HepG2 (cell line): Measurements from ENCODE around the gene COASY. TPM values are rescaled to one million over a fixed set of nuclear protein-coding genes. Genes with fewer than 3 reads are reported as not detected.

Source experiments
- AGO2 ChIP-seq: fragments of 200-400 bp; formaldehyde crosslinking; optimal IDR thresholded peaks from 2 replicates; pipeline ENCODE3; 2017; ENCODE audit warnings: mild to moderate bottlenecking, low read depth, low read length, moderate library complexity
- ARNT ChIP-seq: fragments of 450-650 bp; IDR thresholded peaks from 2 replicates; pipeline ENCODE4 v1.6.1; 2017
- ATF4 ChIP-seq, 2 experiments: fragments of 450-650 bp in 1 of 2; sonication (generic) in 1 of 2; formaldehyde crosslinking; IDR thresholded peaks; 2 replicates each; pipeline versions ENCODE4 v1.5.0 to v1.8.0; 2020 to 2022; ENCODE audit warnings: mild to moderate bottlenecking in 1 of 2, missing genetic modification reagents in 1 of 2
- ISX ChIP-seq: sonication (generic); formaldehyde crosslinking; conservative IDR thresholded peaks from 2 replicates; pipeline ENCODE4 v1.5.0; 2020; ENCODE audit warnings: missing genetic modification reagents
- KAT2B ChIP-seq: fragments of 150-350 bp; IDR thresholded peaks from 2 replicates; pipeline ENCODE4 v1.6.1; 2014; ENCODE audit warnings: low read depth, low read length, borderline replicate concordance
- MAF1 ChIP-seq: sonication (generic); formaldehyde crosslinking; IDR thresholded peaks from 2 replicates; pipeline ENCODE4 v1.5.0; 2020; ENCODE audit warnings: missing genetic modification reagents, borderline replicate concordance
- NFKB2 ChIP-seq: sonication (generic); formaldehyde crosslinking; IDR thresholded peaks from 2 replicates; pipeline ENCODE4 v1.4.0; 2020; ENCODE audit warnings: missing genetic modification reagents, borderline replicate concordance
- NFYC ChIP-seq: IDR thresholded peaks from 2 replicates; pipeline ENCODE4 v1.6.1; 2016; ENCODE audit warnings: missing genetic modification reagents, missing compliant biosample characterization
- RAD51 ChIP-seq: fragments of 450-650 bp; IDR thresholded peaks from 2 replicates; pipeline ENCODE4 v1.6.1; 2016; ENCODE audit warnings: borderline replicate concordance
- ZBTB34 ChIP-seq: sonication (generic); formaldehyde crosslinking; IDR thresholded peaks from 2 replicates; pipeline ENCODE4 v1.8.0; 2022; ENCODE audit warnings: mild to moderate bottlenecking, missing genetic modification reagents
- ZNF143 ChIP-seq: sonication (generic); formaldehyde crosslinking; IDR thresholded peaks from 2 replicates; pipeline ENCODE4 v1.4.0; 2020; ENCODE audit warnings: missing genetic modification reagents
- ZNF513 ChIP-seq: sonication (generic); formaldehyde crosslinking; conservative IDR thresholded peaks from 2 replicates; pipeline ENCODE4 v1.5.0; 2020; ENCODE audit warnings: missing genetic modification reagents
- ZNF543 ChIP-seq: sonication (generic); formaldehyde crosslinking; IDR thresholded peaks from 2 replicates; pipeline ENCODE4 v1.4.0; 2020; ENCODE audit warnings: mild to moderate bottlenecking, missing genetic modification reagents
- ZNF740 ChIP-seq: sonication (generic); formaldehyde crosslinking; IDR thresholded peaks from 2 replicates; pipeline ENCODE4 v1.4.0; 2020; ENCODE audit warnings: missing genetic modification reagents
- polyA plus RNA-seq, 8 experiments: library from polyadenylated mRNA; depleted of rRNA in 3 of 8; stranded (reverse) in 7 of 8; unstranded in 1 of 8; fragments of >200 nt; fragmentation: Illumina TruSeq in 4 of 8; extraction: Trizol in 4 of 8; gene quantifications; 2 replicates each; pipeline versions ENCODE4 v1.2.1 to v1.2.3, GENCODE V29; 2011 to 2016; ENCODE audit warnings: low read depth in 4 of 8, missing spikeins in 1 of 8, mixed read lengths in 1 of 8; ENCODE audit not compliant: insufficient read depth in 1 of 8
- total RNA-seq, 5 experiments: library from RNA; depleted of rRNA; stranded (reverse); fragments of >200 nt; fragmentation: Illumina TruSeq; extraction: Trizol; gene quantifications; 2 replicates each; pipeline ENCODE4 v1.2.3, GENCODE V29; 2016; ENCODE audit warnings: low read depth in 1 of 5
- TF ChIP-seq, protein P1 (sequence below): IDR thresholded peaks from 2 replicates; pipeline ENCODE4 v1.6.1; 2016; ENCODE audit warnings: control low read depth
- TF ChIP-seq, protein P2 (sequence below): sonication (generic); formaldehyde crosslinking; IDR thresholded peaks from 2 replicates; pipeline ENCODE4 v1.4.0; 2020; ENCODE audit warnings: mild to moderate bottlenecking, missing genetic modification reagents

The COASY gene
- total and polyA plus RNA-seq, 2 of the 13 experiments (the other 11 are each of a cell fraction or from before 2014, with no cell fraction given) = 90.7 to 125 TPM

DNA sequence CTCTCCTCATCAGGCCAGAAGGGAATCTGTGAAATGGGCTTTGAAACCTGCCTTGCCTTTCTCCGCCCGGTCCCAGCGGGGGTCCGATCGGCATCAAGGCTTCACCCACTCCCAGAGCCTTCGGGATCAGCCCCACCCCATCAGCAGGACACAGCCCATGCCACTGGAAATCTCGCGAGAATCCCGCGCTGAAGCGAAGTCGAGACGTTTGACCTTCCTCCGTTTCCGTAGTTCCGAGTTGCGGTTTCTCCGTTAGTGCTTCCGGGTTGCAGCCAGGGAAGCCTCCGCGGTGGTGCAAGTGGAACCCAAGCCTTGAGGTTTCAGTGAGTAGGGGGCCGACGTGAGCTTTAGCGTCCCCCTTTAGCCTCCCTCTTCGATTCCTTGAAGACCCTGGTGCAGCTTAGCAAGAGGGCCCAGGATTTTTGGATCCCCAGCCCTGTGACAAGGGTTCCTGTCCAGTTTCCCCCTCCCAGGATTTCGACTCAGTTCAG lies at the start of gene COASY (continued):
- TF ChIP-seq ATF4 (CRISPR knock-in tag; IDR thresholded peaks at IDR 0.05) (peak in 1 of 2 experiments; percentile 69; a peak in 1 of 4 replicates), KAT2B (no peak), ZNF513 (no peak), ARNT (no peak), NFYC (CRISPR knock-in tag) (no peak; the same call in 1 of the 2 replicates), RAD51 (no peak), ZNF143 (CRISPR knock-in tag) (peak; percentile 69; the same call in 1 of the 2 replicates), ZNF740 (CRISPR knock-in tag) (peak; percentile 54; the same call in 1 of the 2 replicates), NFKB2 (0 out of 2 replicates have a peak, but pooled peaks have one; percentile 20), ZBTB34 (CRISPR knock-in tag) (peak; percentile 41; the same call in 1 of the 2 replicates), ZNF543 (CRISPR knock-in tag) (peak; percentile 60; the same call in 1 of the 2 replicates), MAF1 (peak; percentile 95; the same call in 1 of the 2 replicates), AGO2 (no peak), ISX (CRISPR knock-in tag) (no peak; the same call in 1 of the 2 replicates)
- TF ChIP-seq, protein P1, sequence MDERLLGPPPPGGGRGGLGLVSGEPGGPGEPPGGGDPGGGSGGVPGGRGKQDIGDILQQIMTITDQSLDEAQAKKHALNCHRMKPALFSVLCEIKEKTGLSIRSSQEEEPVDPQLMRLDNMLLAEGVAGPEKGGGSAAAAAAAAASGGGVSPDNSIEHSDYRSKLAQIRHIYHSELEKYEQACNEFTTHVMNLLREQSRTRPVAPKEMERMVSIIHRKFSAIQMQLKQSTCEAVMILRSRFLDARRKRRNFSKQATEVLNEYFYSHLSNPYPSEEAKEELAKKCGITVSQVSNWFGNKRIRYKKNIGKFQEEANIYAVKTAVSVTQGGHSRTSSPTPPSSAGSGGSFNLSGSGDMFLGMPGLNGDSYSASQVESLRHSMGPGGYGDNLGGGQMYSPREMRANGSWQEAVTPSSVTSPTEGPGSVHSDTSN = no peak
- TF ChIP-seq, protein P2, sequence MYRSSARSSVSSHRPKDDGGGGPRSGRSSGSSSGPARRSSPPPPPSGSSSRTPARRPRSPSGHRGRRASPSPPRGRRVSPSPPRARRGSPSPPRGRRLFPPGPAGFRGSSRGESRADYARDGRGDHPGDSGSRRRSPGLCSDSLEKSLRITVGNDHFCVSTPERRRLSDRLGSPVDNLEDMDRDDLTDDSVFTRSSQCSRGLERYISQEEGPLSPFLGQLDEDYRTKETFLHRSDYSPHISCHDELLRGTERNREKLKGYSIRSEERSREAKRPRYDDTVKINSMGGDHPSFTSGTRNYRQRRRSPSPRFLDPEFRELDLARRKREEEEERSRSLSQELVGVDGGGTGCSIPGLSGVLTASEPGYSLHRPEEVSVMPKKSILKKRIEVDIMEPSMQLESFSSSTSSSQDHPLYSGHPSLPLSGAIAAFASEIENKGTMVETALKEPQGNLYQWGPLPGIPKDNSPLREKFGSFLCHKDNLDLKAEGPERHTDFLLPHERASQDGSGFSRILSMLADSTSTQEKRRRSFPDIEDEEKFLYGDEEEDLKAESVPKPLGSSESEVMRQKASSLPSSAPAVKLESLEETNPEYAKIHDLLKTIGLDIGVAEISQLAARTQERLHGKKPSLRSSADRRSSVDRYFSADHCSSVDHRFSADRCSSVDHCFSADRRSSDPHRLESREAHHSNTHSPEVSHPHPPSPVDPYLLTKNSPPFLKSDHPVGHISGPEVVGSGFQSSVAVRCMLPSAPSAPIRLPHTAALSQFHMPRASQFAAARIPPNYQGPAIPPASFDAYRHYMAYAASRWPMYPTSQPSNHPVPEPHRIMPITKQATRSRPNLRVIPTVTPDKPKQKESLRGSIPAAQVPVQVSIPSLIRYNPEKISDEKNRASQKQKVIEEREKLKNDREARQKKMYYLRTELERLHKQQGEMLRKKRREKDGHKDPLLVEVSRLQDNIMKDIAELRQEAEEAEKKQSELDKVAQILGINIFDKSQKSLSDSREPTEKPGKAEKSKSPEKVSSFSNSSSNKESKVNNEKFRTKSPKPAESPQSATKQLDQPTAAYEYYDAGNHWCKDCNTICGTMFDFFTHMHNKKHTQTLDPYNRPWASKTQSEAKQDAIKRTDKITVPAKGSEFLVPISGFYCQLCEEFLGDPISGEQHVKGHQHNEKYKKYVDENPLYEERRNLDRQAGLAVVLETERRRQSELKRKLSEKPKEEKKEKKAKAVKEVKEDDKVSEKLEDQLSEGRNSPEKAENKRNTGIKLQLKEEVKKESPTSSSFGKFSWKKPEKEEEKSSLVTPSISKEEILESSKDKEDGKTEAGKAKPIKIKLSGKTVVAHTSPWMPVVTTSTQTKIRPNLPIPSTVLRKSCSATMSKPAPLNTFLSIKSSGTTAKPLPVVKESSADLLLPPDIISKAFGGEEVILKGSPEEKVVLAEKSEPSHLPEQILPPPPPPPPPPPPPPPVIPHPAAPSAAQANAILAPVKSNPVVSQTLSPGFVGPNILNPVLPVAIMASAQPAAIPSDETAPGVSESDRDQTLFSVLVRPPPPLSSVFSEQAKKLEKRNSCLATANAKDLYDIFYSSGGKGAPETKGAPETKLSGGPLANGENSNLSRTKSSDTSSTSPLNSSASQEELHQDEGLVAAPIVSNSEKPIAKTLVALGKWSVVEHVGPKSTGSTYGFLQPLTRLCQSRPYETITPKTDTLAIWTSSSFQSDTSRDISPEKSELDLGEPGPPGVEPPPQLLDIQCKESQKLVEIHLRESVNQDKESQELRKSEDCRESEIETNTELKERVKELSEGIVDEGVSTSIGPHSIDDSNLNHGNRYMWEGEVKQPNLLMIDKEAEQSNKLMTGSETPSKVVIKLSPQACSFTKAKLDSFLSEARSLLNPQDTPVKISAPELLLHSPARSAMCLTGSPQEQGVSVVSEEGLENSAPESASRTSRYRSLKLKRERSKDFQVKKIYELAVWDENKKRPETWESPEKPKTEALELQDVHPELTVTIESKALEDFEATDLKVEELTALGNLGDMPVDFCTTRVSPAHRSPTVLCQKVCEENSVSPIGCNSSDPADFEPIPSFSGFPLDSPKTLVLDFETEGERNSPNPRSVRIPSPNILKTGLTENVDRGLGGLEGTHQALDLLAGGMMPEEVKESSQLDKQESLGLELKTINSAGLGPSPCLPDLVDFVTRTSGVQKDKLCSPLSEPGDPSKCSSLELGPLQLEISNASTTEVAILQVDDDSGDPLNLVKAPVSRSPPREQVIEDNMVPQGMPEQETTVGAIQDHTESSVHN = no peak
